Brain microvascular endothelial cell (primary cell): ENCODE results near the gene LYRM2.
A peak's percentile ranks its signal among the peaks of the same experiment; 100 is the strongest.

Source experiments
- DNase-seq: peaks from one replicate; pipeline ENCODE4 v3.0.0-alpha.2; 2020
- H3K27ac ChIP-seq: fragments of 250-450 bp; sonication (Bioruptor Pico); 2 replicates; pipeline ENCODE4 v1.5.1; 2020; ENCODE audit warnings: mild to moderate bottlenecking, moderate library complexity
- H3K27me3 ChIP-seq: fragments of 250-450 bp; sonication (Bioruptor Pico); replicated peaks from 2 replicates; pipeline ENCODE4 v1.5.1; 2020; ENCODE audit warnings: mild to moderate bottlenecking
- H3K36me3 ChIP-seq: fragments of 250-450 bp; sonication (Bioruptor Pico); replicated peaks from 2 replicates; pipeline ENCODE4 v1.5.1; 2020; ENCODE audit warnings: mild to moderate bottlenecking
- H3K4me3 ChIP-seq: 2 replicates; pipeline ENCODE4 v1.5.1; 2011; ENCODE audit warnings: low read depth, mild to moderate bottlenecking, control low read depth, low read length, moderate library complexity
- in situ Hi-C: cut with HindIII; loops from 2 replicates; pipeline ENCODE4 v1.10.0; 2017; ENCODE audit warnings: low sequenced_read_pairs, low pct_ligation_motif_present
- TF ChIP-seq, protein P1 (sequence below): IDR thresholded peaks from 2 replicates; pipeline ENCODE4 v1.5.1; 2011; ENCODE audit warnings: low read depth, mild to moderate bottlenecking, moderate library complexity, low read length, control low read depth, inconsistent platforms; ENCODE audit errors: missing control alignments

Gene LYRM2

DNA sequence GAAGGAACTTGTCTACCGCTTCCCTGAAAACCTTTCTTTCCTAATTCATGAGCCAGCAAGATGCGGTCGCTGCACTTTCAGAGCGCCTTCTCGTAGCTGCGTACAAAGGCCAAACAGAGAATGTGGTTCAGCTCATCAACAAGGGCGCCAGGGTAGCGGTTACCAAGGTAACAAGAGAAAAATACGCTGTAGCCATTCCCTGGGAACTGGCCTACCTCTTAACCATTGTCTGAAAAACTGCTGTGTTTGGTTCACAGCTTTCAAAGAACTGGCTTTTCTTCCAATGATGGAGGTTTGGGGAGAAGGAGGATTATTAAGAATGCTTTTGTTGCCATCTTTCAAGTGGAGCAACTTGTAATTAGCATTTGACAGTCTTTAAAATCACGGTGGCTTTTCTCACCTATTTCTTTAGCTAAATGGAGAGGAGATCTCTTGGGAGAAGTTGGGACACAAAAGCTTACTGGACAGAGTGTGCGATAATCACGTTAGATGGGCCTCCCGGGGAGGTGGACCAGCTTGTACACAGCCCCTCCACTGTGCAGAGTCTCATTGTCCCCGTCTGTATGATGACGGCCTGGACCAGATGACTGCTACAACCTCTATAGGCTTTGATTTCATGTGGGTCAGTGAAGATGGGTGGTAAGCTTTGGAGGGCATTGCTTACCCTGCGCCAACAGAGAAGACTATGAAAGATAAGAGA, 71.5 kb downstream of the LYRM2 start:
- in situ Hi-C loops = no loop called here
- no peak for DNase-seq

DNA sequence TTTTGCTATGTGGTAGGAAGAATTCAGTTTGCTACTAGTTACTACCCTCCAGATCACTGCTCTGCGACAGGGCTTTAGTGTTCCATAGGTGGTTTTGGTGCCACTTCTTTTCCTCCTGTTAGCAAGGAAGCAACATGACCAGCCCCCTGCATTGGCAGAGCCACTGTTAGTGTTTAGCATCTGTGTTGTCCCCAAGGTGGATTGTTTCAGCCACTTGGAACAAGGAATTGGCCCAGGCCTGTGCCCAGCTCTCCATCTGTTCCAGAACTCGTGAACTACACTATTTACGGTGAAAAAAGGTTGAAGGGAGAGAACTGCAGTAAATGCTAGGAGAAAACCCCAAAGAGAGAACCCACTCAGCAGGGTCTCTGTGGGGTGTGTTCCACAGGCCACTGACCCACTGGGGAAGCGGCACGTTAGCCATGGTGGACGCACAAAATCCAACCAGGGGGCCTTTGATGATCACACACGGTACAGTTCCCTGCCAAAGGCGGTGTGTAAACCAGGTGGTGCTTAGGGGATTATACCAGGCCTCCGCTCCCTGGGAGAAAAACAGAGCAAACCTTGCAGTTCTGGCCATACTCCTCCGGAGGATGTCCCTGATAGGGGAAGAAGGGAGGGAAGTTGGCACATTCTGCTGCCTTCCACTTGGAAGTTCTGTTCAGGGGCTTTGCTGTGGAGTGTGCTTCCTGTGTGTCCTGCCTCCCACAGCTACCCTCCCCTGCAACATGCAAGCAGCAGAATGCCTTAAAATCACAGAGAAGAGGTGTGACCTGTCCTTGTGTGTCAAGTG, 72.3 kb downstream of the LYRM2 start:
- Histone ChIP-seq H3K36me3 (no peaks in the 10 kb centered on the region), H3K27me3 (peaks cover 5% of the 10 kb centered on the region), H3K27ac (no peak overlapping the region), H3K4me3 (no peak overlapping the region)
- TF ChIP-seq, protein P1, sequence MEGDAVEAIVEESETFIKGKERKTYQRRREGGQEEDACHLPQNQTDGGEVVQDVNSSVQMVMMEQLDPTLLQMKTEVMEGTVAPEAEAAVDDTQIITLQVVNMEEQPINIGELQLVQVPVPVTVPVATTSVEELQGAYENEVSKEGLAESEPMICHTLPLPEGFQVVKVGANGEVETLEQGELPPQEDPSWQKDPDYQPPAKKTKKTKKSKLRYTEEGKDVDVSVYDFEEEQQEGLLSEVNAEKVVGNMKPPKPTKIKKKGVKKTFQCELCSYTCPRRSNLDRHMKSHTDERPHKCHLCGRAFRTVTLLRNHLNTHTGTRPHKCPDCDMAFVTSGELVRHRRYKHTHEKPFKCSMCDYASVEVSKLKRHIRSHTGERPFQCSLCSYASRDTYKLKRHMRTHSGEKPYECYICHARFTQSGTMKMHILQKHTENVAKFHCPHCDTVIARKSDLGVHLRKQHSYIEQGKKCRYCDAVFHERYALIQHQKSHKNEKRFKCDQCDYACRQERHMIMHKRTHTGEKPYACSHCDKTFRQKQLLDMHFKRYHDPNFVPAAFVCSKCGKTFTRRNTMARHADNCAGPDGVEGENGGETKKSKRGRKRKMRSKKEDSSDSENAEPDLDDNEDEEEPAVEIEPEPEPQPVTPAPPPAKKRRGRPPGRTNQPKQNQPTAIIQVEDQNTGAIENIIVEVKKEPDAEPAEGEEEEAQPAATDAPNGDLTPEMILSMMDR = no peak
- DNase-seq = no peak
- in situ Hi-C loops = no loop called here

More for the DNA sequence above, 71.5 kb downstream of the LYRM2 start:
- Histone ChIP-seq H3K36me3 (no peaks in the 10 kb centered on the region), H3K4me3 (no peak overlapping the region), H3K27me3 (peaks cover 3% of the 10 kb centered on the region), H3K27ac (no peak overlapping the region)
- TF ChIP-seq, protein P1 = no peak

DNA sequence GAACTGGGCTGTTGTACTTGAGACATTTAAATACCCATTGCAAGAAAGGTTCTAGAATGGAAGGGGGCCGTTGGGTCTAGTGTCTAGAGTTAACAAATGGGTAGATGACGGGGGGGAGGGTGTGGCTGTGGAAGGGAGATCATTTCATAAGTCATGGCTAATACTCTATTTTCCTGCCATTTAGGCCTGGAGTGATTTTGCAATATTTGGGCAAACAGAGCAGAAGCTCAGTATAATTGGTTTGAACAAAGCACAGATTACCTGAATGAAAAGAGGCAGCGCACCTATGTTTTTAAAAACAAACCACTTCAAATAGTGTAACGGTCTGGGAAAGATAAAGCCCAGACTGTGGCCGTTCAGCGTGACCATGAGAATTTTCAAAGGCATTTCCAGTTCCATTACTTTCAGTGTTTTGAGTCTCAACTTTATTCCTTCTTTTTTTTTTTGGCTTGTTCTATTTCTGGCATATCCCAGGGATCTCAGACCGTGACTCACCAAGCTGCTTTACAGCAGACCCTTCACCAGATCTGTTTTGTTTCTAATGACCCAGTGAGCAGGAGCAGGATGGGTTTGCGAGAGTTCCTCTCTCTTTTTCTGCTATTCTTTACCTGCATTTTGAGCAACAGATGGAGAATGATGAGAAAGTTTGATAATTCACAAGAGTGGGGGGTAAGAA, 73.7 kb downstream of the LYRM2 start:
- TF ChIP-seq, protein P1 = no peak
- Histone ChIP-seq H3K4me3 (no peak overlapping the region), H3K27ac (no peak overlapping the region), H3K36me3 (no peaks in the 10 kb centered on the region), H3K27me3 (peaks cover 5% of the 10 kb centered on the region)
- DNase-seq = peak; percentile 14
- in situ Hi-C loops = no loop called here

DNA sequence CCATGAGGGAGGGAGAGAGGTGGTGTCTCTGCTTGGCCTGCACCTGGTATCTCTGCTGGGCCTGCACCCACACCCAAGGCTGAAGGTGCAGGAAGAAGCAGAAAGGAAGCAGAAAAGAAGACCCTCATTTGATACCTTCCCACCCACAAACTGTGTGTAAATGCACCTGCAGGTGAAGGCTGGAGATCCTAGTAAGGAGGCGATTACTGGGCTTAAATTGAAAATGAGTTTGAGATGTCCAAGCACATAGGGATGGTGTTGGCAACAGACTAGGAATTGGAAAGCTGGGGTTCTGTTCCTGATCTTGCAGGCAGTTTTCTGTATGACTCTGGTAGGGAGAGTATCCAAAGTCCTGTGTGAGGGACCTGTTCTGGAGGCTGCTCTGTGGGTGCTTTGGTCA, 74.7 kb downstream of the LYRM2 start:
- TF ChIP-seq, protein P1 = no peak
- no peak for DNase-seq
- in situ Hi-C loops = no loop called here

DNA sequence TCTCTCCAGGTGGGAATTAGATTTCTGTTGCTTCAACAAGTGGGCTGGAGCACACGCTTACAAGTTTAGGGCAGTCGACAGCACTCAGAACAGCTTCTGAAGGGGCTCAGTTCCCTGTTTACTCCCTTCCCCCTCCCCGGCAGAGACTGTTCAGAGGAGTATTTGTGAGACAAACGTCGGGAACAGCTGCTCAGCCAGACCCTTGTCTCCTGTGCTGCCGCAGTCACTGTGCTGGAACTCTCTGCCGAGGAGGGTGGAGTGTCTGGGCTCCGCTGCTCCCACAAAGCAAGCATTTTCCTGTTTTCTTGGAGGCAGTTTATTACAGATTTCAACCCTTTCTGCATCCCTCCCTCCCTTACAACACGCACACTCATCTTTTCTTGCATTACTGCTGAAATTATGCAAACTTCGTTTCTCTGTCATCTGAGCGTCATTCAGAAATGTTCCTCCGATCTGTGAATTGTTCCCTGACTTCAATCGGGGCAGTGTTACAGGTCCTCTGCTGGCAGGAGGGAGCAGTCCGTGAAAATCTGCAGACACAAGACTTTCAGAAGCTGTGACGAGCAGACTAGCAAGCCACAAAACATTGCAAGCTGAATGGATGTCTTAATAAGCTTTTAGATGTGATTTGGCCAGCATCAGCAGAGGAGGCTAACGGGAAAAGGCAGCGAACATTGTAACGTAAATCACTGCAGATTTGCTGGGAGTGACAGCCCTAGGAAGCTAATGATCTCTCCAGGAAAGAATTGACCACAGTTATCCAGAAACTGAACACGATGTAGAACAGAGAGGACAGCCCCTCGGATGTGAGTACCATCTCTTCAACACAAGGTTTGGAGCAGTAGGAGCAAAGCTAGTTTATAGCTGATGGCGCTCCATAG, 76.2 kb downstream of the LYRM2 start:
- H3K27me3 ChIP-seq = peaks cover 5% of the 10 kb centered on the region
- H3K27ac ChIP-seq = no peak overlapping the region
- TF ChIP-seq, protein P1 = no peak
- in situ Hi-C loops = no loop called here
- H3K36me3 ChIP-seq = no peaks in the 10 kb centered on the region
- H3K4me3 ChIP-seq = no peak overlapping the region
- DNase-seq = no peak

More for the DNA sequence above, 74.7 kb downstream of the LYRM2 start:
- Histone ChIP-seq H3K36me3 (no peaks in the 10 kb centered on the region), H3K27ac (no peak overlapping the region), H3K27me3 (peaks cover 5% of the 10 kb centered on the region), H3K4me3 (no peak overlapping the region)
